Erythroblast (primary cell): ENCODE data around the gene KCNQ2.

Experiments used
- GATA1 ChIP-seq: IDR thresholded peaks from 2 replicates; pipeline ENCODE4 v1.6.1; 2011; ENCODE audit warnings: low read depth, mild to moderate bottlenecking, control low read depth, low read length, moderate library complexity
- POLR2A ChIP-seq: IDR thresholded peaks from 2 replicates; pipeline ENCODE4 v1.6.1; 2011; ENCODE audit warnings: mild to moderate bottlenecking, low read length

GRCh38 chr20:63469019-63469712 lies 3.3 kb downstream of the KCNQ2 start:
- no peak for TF ChIP-seq POLR2A
- TF ChIP-seq GATA1 = no peak
